PFSK-1 (cell line): ENCODE data around the gene CACNA1A. TPM values are rescaled to one million over a fixed set of nuclear protein-coding genes. Genes with fewer than 3 reads are reported as not detected.

Experiments used
- FOXP2 ChIP-seq: optimal IDR thresholded peaks from 2 replicates; pipeline ENCODE3; 2011; ENCODE audit warnings: borderline replicate concordance, control low read depth, inconsistent platforms; ENCODE audit not compliant: insufficient read depth; ENCODE audit errors: extremely low read length, extremely low read depth
- POLR2AphosphoS5 ChIP-seq: IDR thresholded peaks from 2 replicates; pipeline ENCODE4 v1.6.1; 2012; ENCODE audit warnings: low read depth, mild to moderate bottlenecking, control low read depth, low read length, moderate library complexity
- SIN3A ChIP-seq: IDR thresholded peaks from 2 replicates; pipeline ENCODE4 v1.6.1; 2012; ENCODE audit warnings: mild to moderate bottlenecking, low read length, moderate library complexity, borderline replicate concordance; ENCODE audit not compliant: insufficient read depth
- TAF1 ChIP-seq: IDR thresholded peaks from 2 replicates; pipeline ENCODE4 v1.6.1; 2012; ENCODE audit warnings: low read length, control low read depth, borderline replicate concordance; ENCODE audit not compliant: insufficient read depth
- polyA plus RNA-seq: library from polyadenylated mRNA; unstranded; fragments of >200 nt; gene quantifications from one replicate; pipeline ENCODE4 v1.2.1, GENCODE V29; 2012; ENCODE audit warnings: low read depth, missing spikeins; ENCODE audit not compliant: insufficient read length
- TF ChIP-seq, protein P1 (sequence below), 2 experiments: IDR thresholded peaks; 2 replicates each; pipeline versions ENCODE4 v1.6.1 to v1.8.0; 2011 to 2012; ENCODE audit warnings: low read depth in 2 of 2, low read length in 2 of 2, control low read depth in 1 of 2, inconsistent platforms in 1 of 2, mild to moderate bottlenecking in 1 of 2, moderate library complexity in 1 of 2; ENCODE audit not compliant: insufficient read depth in 1 of 2

CACNA1A gene
- polyA plus RNA-seq = 0.85 TPM

- TF ChIP-seq, protein P1, sequence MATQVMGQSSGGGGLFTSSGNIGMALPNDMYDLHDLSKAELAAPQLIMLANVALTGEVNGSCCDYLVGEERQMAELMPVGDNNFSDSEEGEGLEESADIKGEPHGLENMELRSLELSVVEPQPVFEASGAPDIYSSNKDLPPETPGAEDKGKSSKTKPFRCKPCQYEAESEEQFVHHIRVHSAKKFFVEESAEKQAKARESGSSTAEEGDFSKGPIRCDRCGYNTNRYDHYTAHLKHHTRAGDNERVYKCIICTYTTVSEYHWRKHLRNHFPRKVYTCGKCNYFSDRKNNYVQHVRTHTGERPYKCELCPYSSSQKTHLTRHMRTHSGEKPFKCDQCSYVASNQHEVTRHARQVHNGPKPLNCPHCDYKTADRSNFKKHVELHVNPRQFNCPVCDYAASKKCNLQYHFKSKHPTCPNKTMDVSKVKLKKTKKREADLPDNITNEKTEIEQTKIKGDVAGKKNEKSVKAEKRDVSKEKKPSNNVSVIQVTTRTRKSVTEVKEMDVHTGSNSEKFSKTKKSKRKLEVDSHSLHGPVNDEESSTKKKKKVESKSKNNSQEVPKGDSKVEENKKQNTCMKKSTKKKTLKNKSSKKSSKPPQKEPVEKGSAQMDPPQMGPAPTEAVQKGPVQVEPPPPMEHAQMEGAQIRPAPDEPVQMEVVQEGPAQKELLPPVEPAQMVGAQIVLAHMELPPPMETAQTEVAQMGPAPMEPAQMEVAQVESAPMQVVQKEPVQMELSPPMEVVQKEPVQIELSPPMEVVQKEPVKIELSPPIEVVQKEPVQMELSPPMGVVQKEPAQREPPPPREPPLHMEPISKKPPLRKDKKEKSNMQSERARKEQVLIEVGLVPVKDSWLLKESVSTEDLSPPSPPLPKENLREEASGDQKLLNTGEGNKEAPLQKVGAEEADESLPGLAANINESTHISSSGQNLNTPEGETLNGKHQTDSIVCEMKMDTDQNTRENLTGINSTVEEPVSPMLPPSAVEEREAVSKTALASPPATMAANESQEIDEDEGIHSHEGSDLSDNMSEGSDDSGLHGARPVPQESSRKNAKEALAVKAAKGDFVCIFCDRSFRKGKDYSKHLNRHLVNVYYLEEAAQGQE (IDR thresholded peaks at IDR 0.05; ENCODE audit: insufficient read depth in 1 of 2, low read depth in 2 of 2, low read length in 2 of 2) = no peak
- TF ChIP-seq FOXP2 (no peak), TAF1 (no peak), SIN3A (no peak), POLR2AphosphoS5 (no peak)
These were observed at the start of gene CACNA1A for GRCh38 chr19:13506471-13506820. Gene CACNA1A, minus strand, starts transcription at chr19:13506479. Its CDS starts 255 bp downstream, at chr19:13506224.

GRCh38 chr19:13554506-13555240, 48.4 kb upstream of the CACNA1A start:
- no peak for TF ChIP-seq POLR2AphosphoS5
- TF ChIP-seq TAF1 = no peak
- no peak for TF ChIP-seq SIN3A
- TF ChIP-seq, protein P1 (IDR thresholded peaks at IDR 0.05; ENCODE audit: insufficient read depth in 1 of 2, low read depth in 2 of 2, low read length in 2 of 2) = no peak
- no peak for TF ChIP-seq FOXP2

- TF ChIP-seq TAF1 (no peak), POLR2AphosphoS5 (no peak), SIN3A (no peak), FOXP2 (no peak)
- TF ChIP-seq, protein P1 (IDR thresholded peaks at IDR 0.05; ENCODE audit: insufficient read depth in 1 of 2, low read depth in 2 of 2, low read length in 2 of 2) = no peak
These were observed 47.7 kb upstream of the CACNA1A start for GRCh38 chr19:13553880-13554400.

- TF ChIP-seq, protein P1 (IDR thresholded peaks at IDR 0.05; ENCODE audit: insufficient read depth in 1 of 2, low read depth in 2 of 2, low read length in 2 of 2) = no peak
- no peak for TF ChIP-seq SIN3A
- TF ChIP-seq TAF1 = no peak
- no peak for TF ChIP-seq POLR2AphosphoS5
- TF ChIP-seq FOXP2 = no peak
These were observed 41.9 kb upstream of the CACNA1A start for GRCh38 chr19:13548131-13548530.
